HG03039 (cell line): ENCODE data around the gene GIMAP6.
A peak's percentile ranks its signal among the peaks of the same experiment; 100 is the strongest.
"Not testable (repeated sequence)": the region's sequence is repeated elsewhere in the genome, so short reads cannot be mapped to it uniquely, and the experiment has no call there.

Experiments
- ATAC-seq: cut with Tn5 transposase; IDR thresholded peaks from one replicate; pipeline ENCODE4 v1.9.1; 2021; ENCODE audit warnings: mild to moderate bottlenecking, moderate library complexity; ENCODE audit not compliant: unreplicated experiment

Gene GIMAP6

GRCh38 chr7:150631866-150632864, at the start of gene GIMAP6:
Gene GIMAP6 (minus strand): TSS chr7:150632385. CDS start chr7:150630142, 2,243 bp downstream.
- ATAC-seq = peak; percentile 76

DNA sequence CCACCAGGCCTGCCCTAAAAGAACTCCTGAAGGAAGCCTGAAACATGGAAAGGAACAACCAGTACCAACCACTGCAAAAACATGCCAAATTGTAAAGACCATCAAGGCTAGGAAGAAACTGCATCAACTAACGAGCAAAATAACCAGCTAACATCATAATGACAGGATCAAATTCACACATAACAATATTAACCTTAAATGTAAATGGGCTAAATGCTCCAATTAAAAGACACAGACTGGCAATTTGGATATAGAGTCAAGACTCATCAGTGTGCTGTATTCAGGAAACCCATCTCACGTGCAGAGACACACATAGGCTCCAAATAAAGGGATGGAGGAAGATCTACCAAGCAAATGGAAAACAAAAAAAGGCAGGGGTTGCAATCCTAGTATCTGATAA, 48.2 kb upstream of the GIMAP6 start:
- ATAC-seq = not testable (repeated sequence)

GRCh38 chr7:150678601-150679000, 46.4 kb upstream of the GIMAP6 start:
- not testable (repeated sequence) for ATAC-seq

DNA sequence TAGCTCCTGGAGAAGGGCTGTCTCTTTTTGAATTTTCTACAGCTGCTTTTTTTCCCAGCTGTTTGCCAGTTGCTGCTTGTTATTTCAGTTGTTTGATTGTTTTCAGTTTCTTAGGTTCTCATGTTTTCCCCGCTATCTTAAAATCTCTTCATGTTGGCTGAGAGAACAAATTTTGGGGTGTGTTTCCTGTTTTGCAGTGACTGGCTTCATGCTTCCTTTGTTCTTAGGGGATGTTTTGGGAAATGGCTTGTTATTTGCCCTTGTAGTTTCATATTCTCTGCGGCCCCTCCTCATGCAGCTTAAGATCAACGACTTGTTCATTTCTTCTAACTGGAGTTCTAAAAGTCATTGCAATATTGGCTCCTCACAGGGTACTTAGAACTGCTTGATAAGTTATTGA, 44.7 kb upstream of the GIMAP6 start:
- ATAC-seq = not testable (repeated sequence)

DNA sequence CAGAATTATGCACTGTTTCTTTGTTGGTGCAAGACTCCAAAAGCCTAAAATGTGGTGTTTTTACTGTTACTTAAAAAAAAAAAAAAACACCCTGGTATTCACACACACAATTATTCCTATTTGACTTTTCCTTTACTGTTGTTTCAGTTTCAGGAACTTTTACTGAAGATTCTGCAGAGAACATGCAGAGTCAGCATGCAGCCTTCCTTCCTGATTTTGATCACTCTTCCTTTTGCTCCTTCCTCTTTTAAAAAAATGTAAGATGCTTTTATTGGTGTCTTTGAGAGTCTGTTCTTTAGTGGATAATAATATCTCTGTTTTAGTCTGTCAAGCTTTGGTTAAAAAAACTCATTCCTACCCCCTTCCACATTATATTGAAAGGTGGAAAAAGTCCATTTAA, 44.1 kb upstream of the GIMAP6 start:
- not testable (repeated sequence) for ATAC-seq

- no peak for ATAC-seq
Measured at GRCh38 chr7:150675714-150676113, 43.5 kb upstream of the GIMAP6 start.

GRCh38 chr7:150671798-150672585, 39.8 kb upstream of the GIMAP6 start:
- ATAC-seq = not testable (repeated sequence)

- ATAC-seq = no peak
Measured at GRCh38 chr7:150668977-150669376, 36.8 kb upstream of the GIMAP6 start.

GRCh38 chr7:150668472-150668911, 36.3 kb upstream of the GIMAP6 start:
- ATAC-seq = peak; percentile 67

DNA sequence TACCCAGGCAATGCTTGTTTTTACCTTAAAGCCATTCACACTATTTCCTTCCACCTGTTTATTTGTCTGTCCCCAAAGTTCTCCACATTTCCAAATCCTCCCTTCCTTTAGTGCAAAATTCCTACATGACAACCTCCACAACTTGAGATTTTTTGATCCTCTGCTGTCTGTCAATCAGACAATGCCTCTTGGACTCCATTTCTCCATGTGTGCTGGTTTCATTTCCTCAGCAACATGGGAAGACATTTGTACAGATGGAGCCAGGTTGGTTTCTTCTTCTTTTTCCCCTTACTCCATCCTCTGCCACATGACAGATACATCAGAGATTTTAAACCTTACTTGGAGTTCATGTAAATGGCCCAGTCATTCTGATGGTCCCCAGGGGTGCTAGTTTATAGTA, 34.2 kb upstream of the GIMAP6 start:
- ATAC-seq = no peak

DNA sequence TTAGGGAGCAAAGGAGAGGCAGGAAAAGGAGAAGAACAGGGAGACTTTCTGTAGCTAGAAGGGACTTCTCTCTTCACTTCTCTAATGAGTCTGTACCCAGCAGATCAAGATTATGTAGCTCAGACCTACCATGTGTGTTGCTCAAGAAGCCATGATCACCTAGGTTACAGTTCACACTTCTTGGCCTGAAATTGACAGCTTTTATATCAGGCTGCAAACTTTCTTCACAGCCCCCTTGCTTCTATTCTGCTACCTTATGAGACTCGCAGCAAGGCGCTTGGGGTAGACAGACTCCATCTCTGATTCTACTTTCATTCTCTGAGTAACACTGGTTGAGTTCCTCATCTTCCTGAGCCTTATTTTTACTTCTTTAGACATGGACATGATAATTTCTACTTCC, 33.7 kb upstream of the GIMAP6 start:
- no peak for ATAC-seq

GRCh38 chr7:150665089-150665748, 33.0 kb upstream of the GIMAP6 start:
- no peak for ATAC-seq

GRCh38 chr7:150663802-150664494, 31.8 kb upstream of the GIMAP6 start:
- no peak for ATAC-seq

DNA sequence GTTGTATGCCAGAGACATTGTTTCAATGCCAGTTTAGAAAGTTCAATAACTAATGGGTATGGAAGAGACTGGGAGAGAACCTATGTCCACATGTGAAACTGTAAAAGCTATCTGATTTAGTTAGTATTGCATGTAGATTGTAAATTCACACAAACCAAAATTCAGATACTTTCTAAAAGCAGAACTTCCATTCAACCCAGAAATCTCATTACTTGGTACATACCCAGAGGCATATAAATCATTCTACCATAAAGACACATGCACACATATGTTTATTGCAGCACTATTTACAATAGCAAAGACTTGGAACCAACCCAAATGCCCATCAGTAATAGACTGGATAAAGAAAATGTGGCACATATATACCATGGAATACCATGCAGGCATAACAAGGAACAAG, 30.6 kb upstream of the GIMAP6 start:
- not testable (repeated sequence) for ATAC-seq

DNA sequence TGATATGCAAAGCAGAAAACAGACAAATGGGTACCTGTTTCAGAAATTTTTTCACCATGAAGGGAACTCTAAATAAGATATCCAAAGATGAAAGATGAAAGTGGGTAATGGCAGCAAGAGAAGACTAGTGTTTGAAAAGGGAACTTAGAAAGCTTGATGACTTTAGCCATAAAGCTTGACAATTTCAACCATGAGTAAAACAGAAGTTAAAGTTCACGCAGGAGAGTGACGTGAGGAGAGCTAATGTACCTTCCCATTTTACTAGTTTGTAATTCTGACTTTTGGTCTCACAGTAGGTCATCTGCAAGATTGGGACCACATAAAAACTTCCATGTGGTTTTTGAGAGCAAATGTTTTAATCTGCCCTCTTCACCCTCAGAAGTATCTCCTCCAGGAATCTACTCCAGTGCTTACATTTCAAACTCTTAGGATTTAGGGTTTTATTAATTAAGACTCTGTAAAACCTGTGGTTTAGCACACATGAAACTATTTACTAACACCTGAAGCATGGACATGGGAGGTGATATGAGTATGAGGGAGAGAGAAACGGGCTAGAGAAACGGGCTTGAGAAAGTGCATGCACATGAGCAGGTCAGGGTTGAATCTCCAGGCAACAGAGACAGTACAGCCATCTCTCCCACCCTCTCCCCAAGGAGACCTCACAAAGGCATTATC, 28.9 kb upstream of the GIMAP6 start:
- ATAC-seq = no peak

GRCh38 chr7:150657526-150657925, 25.3 kb upstream of the GIMAP6 start:
- ATAC-seq = no peak

DNA sequence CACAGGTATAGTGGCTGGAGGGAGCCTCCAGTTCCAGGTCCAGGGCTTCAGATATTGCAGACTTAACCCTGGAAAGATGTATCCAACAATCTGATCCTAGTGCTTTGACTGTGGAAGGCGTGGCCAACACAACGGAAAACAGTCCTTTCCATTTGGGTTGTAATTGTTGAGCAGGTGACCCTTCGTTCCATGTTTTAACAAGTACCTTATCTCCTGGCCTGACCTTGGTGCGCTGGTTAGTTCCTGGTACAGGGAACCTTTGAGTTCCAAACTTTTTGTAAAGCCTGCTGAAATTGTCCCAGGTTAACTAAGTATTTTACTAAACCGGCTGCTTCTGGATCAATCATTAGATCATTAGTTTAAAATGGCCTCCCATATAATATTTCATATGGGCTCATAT, 23.9 kb upstream of the GIMAP6 start:
- no peak for ATAC-seq

DNA sequence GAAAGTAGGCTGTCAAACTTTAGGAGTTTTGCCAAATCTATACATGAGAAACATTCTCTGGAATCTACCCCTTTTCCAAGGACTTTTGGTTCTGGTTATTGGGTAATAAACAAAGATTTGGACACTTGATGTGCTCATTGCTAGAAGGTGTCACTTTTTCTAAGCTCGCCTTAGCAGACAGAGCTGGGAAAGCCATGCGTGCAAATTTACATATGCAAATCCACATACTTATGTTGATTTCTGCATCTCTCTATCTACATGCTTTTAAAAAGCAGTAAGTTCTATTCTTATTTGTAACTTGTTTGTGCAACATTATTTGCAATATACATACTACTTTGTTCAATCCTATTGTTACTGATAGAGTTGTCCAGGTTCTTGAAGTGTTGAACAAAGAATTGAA, 22.5 kb upstream of the GIMAP6 start:
- ATAC-seq = no peak

GRCh38 chr7:150649080-150649385, 16.8 kb upstream of the GIMAP6 start:
- ATAC-seq = no peak
